MM.1S (cell line): Measurements from ENCODE around the gene C1orf50.

Experiments
- DNase-seq: peaks from one replicate; pipeline ENCODE4 v3.0.0-alpha.2; 2015
- H2AFZ ChIP-seq: fragments of 300-600 bp; sonication (generic); 2 replicates; pipeline ENCODE4 v1.6.0; 2016; ENCODE audit warnings: antibody characterized with exemption, low read length
- H3F3A ChIP-seq: fragments of 300-600 bp; sonication (generic); 2 replicates; pipeline ENCODE4 v1.6.1; 2016; ENCODE audit warnings: mild to moderate bottlenecking, antibody characterized with exemption, low read length, moderate library complexity, mixed read lengths; ENCODE audit not compliant: insufficient read depth
- H3K27ac ChIP-seq: fragments of 300-600 bp; sonication (generic); 2 replicates; pipeline ENCODE4 v1.5.1; 2016; ENCODE audit warnings: mild to moderate bottlenecking, low read length
- H3K27me3 ChIP-seq: fragments of 300-600 bp; sonication (generic); replicated peaks from 2 replicates; pipeline ENCODE4 v1.6.0; 2016; ENCODE audit warnings: low read length; ENCODE audit not compliant: insufficient read depth
- H3K36me3 ChIP-seq: fragments of 300-600 bp; sonication (generic); replicated peaks from 2 replicates; pipeline ENCODE4 v1.6.1; 2016; ENCODE audit warnings: mild to moderate bottlenecking, low read length, mixed read lengths; ENCODE audit not compliant: insufficient read depth
- H3K4me1 ChIP-seq: fragments of 300-600 bp; sonication (generic); 2 replicates; pipeline ENCODE4 v1.6.1; 2016; ENCODE audit warnings: low read length, mixed read lengths
- H3K4me2 ChIP-seq: fragments of 300-600 bp; sonication (generic); 2 replicates; pipeline ENCODE4 v1.6.0; 2016; ENCODE audit warnings: low read depth, low read length
- H3K4me3 ChIP-seq: fragments of 300-600 bp; sonication (generic); 2 replicates; pipeline ENCODE4 v1.5.1; 2016; ENCODE audit warnings: low read length, mixed read lengths
- H3K79me2 ChIP-seq: fragments of 300-600 bp; sonication (generic); 2 replicates; pipeline ENCODE4 v1.6.1; 2016; ENCODE audit warnings: mixed run types, low read length, mixed read lengths
- H3K9ac ChIP-seq: fragments of 300-600 bp; sonication (generic); 2 replicates; pipeline ENCODE4 v1.6.1; 2016; ENCODE audit warnings: low read length, mixed read lengths
- H3K9me2 ChIP-seq: fragments of 300-600 bp; sonication (generic); replicated peaks from 2 replicates; pipeline ENCODE4 v1.6.1; 2016; ENCODE audit warnings: mild to moderate bottlenecking, low read length, mixed read lengths; ENCODE audit not compliant: insufficient read depth
- H3K9me3 ChIP-seq: fragments of 300-600 bp; sonication (generic); replicated peaks from 2 replicates; pipeline ENCODE4 v1.6.1; 2016; ENCODE audit warnings: mild to moderate bottlenecking, low read length, mixed read lengths; ENCODE audit not compliant: insufficient read depth
- H4K20me1 ChIP-seq: fragments of 300-600 bp; sonication (generic); 2 replicates; pipeline ENCODE4 v1.6.1; 2016; ENCODE audit warnings: mild to moderate bottlenecking, low read length, moderate library complexity, mixed read lengths; ENCODE audit not compliant: insufficient read depth
- CTCF ChIP-seq: fragments of 300-600 bp; sonication (generic); IDR thresholded peaks from 2 replicates; pipeline ENCODE4 v1.5.1; 2016; ENCODE audit warnings: antibody characterized with exemption, low read length, mixed read lengths
- EZH2 ChIP-seq: fragments of 300-600 bp; sonication (generic); optimal IDR thresholded peaks from 2 replicates; pipeline ENCODE3; 2017; ENCODE audit warnings: low read depth, mild to moderate bottlenecking, antibody characterized with exemption, low read length, mixed read lengths
- EZH2phosphoT487 ChIP-seq: fragments of 300-600 bp; sonication (generic); IDR thresholded peaks from 2 replicates; pipeline ENCODE4 v1.6.1; 2018; ENCODE audit warnings: antibody characterized with exemption, low read length

Gene C1orf50

DNA sequence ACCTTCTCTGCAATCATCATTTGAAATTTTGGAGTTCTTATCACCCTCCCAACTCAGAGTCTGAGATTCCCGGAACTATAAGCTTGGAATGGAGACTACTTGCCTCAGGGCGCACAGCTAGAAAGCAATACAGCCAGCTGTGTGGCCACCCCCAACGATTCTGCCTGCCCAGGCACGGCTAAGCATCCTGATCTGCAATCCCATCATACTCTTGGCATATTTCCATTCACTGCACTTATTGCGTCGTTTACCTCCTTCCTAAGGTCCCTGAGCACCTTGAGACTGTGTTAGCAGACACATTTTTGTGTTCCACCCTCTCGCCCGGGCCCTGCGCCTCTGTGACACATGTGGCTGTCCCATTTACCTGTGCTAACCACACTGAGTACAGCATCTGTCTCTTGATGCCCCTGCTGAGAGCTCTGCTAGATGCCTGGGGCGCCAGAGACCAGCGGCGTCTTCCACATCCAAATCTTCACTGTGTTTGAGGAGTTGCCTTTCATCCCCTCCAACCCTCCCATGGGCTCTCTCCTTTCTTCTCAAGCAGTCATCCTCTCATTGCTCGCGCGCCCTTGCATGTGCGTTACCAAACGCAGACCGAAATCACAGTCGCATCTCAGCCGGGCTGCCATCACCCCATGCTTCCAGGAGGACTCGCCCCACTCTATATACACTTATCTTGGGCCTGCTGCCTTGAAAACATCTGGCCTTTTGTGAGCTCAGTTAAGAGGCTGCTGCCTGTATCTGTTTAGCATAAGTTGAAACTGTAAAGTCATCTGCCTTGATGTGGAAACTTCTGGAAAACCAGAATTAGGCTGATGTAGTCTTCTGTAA is 23.5 kb upstream of the C1orf50 start:
- Histone ChIP-seq H3K4me2 (no peak overlapping the region), H4K20me1 (no peaks in the 10 kb centered on the region), H3K27ac (no peak overlapping the region), H3F3A (no peaks in the 10 kb centered on the region), H3K4me3 (no peak overlapping the region), H3K36me3 (no peaks in the 10 kb centered on the region), H3K27me3 (no peaks in the 10 kb centered on the region), H3K9me3 (no peaks in the 10 kb centered on the region), H2AFZ (no peak overlapping the region), H3K79me2 (no peaks in the 10 kb centered on the region), H3K4me1 (no peaks in the 10 kb centered on the region), H3K9me2 (no peaks in the 10 kb centered on the region), H3K9ac (no peak overlapping the region)
- no peak for TF ChIP-seq CTCF
- TF ChIP-seq EZH2, result no peak
- no peak for TF ChIP-seq EZH2phosphoT487
- DNase-seq, result no peak

GRCh38 chr1:42744148-42744413 is 23.0 kb upstream of the C1orf50 start:
- Histone ChIP-seq H3F3A (no peaks in the 10 kb centered on the region), H2AFZ (no peak overlapping the region), H3K9me3 (no peaks in the 10 kb centered on the region), H3K9me2 (no peaks in the 10 kb centered on the region), H3K27me3 (no peaks in the 10 kb centered on the region), H4K20me1 (no peaks in the 10 kb centered on the region), H3K79me2 (no peaks in the 10 kb centered on the region), H3K4me1 (no peaks in the 10 kb centered on the region), H3K27ac (no peak overlapping the region), H3K4me2 (no peak overlapping the region), H3K9ac (no peak overlapping the region), H3K36me3 (no peaks in the 10 kb centered on the region), H3K4me3 (no peak overlapping the region)
- TF ChIP-seq CTCF (no peak), EZH2phosphoT487 (no peak), EZH2 (no peak)
- DNase-seq, result no peak

DNA sequence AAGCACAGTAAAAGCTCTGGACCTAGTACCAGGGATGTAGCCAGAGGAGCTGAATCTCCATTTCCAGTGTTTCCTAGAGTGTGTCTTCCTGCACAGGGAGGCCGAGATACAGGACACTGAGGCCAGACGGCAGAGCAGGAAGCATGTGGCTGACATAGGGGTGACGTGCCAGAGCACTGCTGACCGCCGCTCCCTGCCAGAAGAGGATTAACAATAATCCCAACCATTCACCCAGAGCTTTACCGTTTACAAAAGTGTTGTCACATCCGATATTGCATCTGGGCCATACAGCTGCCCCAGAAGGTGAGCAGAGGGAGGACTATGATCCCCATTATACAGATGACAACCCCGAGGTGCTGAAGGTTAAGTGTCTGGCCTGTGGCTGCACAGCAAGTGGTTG is 21.2 kb upstream of the C1orf50 start:
- no peaks in the 10 kb centered on the region for H3K9me2 ChIP-seq
- no peak overlapping the region for H3K4me3 ChIP-seq
- H3K27me3 ChIP-seq, result no peaks in the 10 kb centered on the region
- DNase-seq, result no peak
- TF ChIP-seq CTCF, result no peak
- TF ChIP-seq EZH2, result no peak
- TF ChIP-seq EZH2phosphoT487, result no peak
- no peaks in the 10 kb centered on the region for H3K4me1 ChIP-seq
- no peak overlapping the region for H3K4me2 ChIP-seq
- H3K27ac ChIP-seq, result no peak overlapping the region
- H4K20me1 ChIP-seq, result no peaks in the 10 kb centered on the region
- H3K36me3 ChIP-seq, result no peaks in the 10 kb centered on the region
- H3F3A ChIP-seq, result no peaks in the 10 kb centered on the region
- no peaks in the 10 kb centered on the region for H3K9me3 ChIP-seq
- no peak overlapping the region for H3K9ac ChIP-seq
- H2AFZ ChIP-seq, result no peak overlapping the region
- no peaks in the 10 kb centered on the region for H3K79me2 ChIP-seq
